K562 (cell line): ENCODE results near the gene SMAD3. TPM values are rescaled to one million over a fixed set of nuclear protein-coding genes. Genes with fewer than 3 reads are reported as not detected.

Experiments used
- CTCF ChIP-seq, 3 experiments: IDR thresholded peaks in 2 of 3; conservative IDR thresholded peaks in 1 of 3; 2 replicates each; pipeline ENCODE4 v1.5.1; 2011 to 2012; ENCODE audit warnings: low read length in 3 of 3, mild to moderate bottlenecking in 3 of 3, control low read depth in 2 of 3, improper control_type of control experiment in 1 of 3, inconsistent platforms in 1 of 3, low read depth in 1 of 3, mixed read lengths in 1 of 3, moderate library complexity in 1 of 3; ENCODE audit not compliant: insufficient read depth in 2 of 3
- ZBTB26 ChIP-seq: fragments of 450-650 bp; formaldehyde crosslinking; IDR thresholded peaks from 2 replicates; pipeline ENCODE4 v1.4.0; 2022; ENCODE audit warnings: missing genetic modification characterization
- polyA plus RNA-seq, 8 experiments: library from polyadenylated mRNA; depleted of rRNA in 4 of 8; stranded (reverse) in 5 of 8; unstranded in 3 of 8; fragments of >200 nt; fragmentation: Nextera tagmentation in 2 of 8; fragmentation: Illumina TruSeq in 1 of 8; extraction: Ambion mirVana in 2 of 8; extraction: Trizol in 1 of 8; gene quantifications; 2 replicates each; pipeline versions ENCODE4 v1.2.1 to v1.2.3, GENCODE V29; 2011 to 2014; ENCODE audit warnings: inconsistent platforms in 1 of 8, missing spikeins in 1 of 8
- total RNA-seq, 7 experiments: library from RNA; depleted of rRNA in 6 of 7; stranded (reverse); fragments of >200 nt in 6 of 7; fragmentation: Illumina TruSeq in 2 of 7; extraction: Trizol in 2 of 7; gene quantifications; 2 replicates each; pipeline versions ENCODE4 v1.2.1 to v1.2.3, GENCODE V29; 2011 to 2021; ENCODE audit warnings: low replicate concordance in 1 of 7
- TF ChIP-seq, protein P1 (sequence below): fragments of 450-650 bp; IDR thresholded peaks from 2 replicates; pipeline ENCODE4 v1.6.1; 2017; ENCODE audit warnings: antibody characterized with exemption, mild to moderate bottlenecking

Gene SMAD3
- total and polyA plus RNA-seq, 9 of the 15 experiments (the other 6 are each of a cell fraction or from before 2014, with no cell fraction given): 4.3 to 39.2 (median 11.1) TPM

DNA sequence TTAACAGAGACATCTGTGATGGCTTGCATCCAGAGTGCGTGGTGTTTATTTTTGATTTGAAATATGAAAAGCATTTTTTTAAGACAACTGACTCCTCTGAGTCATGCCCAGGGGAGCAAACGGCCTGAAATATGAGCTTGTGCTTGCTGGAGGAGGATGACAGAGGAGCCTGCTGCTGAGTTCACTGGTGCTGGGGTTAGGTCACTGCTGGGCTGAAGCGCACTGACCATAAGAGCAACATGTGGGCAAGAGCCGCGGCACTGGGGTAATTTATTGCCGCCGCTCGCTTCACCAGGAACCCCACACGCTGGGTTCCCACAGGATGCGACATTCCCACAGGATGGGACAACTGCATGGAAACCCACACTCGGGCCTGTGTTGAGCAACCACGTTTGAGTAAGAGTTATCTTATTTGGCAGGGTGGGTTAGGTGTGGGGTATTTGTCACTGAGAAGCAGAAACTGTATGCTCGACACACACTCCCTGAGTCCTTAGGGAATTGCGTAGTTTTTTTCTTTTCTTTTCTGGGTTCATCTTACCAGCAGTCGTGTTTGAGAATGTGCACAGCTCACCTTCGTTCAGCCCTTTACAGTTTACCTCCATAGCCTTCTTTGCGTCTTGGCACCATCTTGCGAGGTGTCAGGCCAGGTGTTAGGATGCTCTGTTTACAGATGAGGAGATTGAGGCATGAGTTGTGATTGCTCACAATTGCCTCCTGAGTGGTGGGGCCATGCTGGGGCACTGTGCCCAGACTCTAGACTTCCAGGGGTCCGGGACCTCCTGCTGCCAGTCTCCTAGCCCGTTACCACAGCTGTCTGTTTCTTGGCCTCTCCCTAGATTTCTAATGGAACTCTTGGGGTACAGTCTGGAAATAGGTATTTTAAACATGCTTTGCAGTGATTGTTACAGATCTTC is 60.4 kb downstream of the SMAD3 start (continued):
- TF ChIP-seq, protein P1, sequence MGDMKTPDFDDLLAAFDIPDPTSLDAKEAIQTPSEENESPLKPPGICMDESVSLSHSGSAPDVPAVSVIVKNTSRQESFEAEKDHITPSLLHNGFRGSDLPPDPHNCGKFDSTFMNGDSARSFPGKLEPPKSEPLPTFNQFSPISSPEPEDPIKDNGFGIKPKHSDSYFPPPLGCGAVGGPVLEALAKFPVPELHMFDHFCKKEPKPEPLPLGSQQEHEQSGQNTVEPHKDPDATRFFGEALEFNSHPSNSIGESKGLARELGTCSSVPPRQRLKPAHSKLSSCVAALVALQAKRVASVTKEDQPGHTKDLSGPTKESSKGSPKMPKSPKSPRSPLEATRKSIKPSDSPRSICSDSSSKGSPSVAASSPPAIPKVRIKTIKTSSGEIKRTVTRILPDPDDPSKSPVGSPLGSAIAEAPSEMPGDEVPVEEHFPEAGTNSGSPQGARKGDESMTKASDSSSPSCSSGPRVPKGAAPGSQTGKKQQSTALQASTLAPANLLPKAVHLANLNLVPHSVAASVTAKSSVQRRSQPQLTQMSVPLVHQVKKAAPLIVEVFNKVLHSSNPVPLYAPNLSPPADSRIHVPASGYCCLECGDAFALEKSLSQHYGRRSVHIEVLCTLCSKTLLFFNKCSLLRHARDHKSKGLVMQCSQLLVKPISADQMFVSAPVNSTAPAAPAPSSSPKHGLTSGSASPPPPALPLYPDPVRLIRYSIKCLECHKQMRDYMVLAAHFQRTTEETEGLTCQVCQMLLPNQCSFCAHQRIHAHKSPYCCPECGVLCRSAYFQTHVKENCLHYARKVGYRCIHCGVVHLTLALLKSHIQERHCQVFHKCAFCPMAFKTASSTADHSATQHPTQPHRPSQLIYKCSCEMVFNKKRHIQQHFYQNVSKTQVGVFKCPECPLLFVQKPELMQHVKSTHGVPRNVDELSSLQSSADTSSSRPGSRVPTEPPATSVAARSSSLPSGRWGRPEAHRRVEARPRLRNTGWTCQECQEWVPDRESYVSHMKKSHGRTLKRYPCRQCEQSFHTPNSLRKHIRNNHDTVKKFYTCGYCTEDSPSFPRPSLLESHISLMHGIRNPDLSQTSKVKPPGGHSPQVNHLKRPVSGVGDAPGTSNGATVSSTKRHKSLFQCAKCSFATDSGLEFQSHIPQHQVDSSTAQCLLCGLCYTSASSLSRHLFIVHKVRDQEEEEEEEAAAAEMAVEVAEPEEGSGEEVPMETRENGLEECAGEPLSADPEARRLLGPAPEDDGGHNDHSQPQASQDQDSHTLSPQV: peak; percentile 78
- TF ChIP-seq CTCF (IDR thresholded peaks at IDR 0.05 in 2 of 3, conservative IDR thresholded peaks at IDR 0.05 in 1 of 3; ENCODE audit: insufficient read depth in 2 of 3, low read depth in 1 of 3, low read length in 3 of 3) (no peak), ZBTB26 (CRISPR knock-in tag) (no peak)
